ENCODE results near the gene SNRK. TPM values are rescaled to one million over a fixed set of nuclear protein-coding genes. Genes with fewer than 3 reads are reported as not detected.
A peak's percentile ranks its signal among the peaks of the same experiment; 100 is the strongest.

SNRK gene
- total RNA-seq, 1 experiment from 2014 or later = 53.3 TPM

GRCh38 chr3:43288366-43288765, 2.0 kb downstream of the SNRK start:
- peak; percentile 37 for DNase-seq
- peak overlapping the region; percentile 85 for H3K4me3 ChIP-seq (ENCODE audit: low read length)
- peaks cover 42% of the 10 kb centered on the region for H3K4me1 ChIP-seq (ENCODE audit: insufficient read depth, low read length)
- no TSS peak for BruUV-seq (replicated peaks)
- H3K9me2 ChIP-seq (replicated peaks; ENCODE audit: low read length) = no peaks in the 10 kb centered on the region
- CTCF ChIA-PET = no interaction called here
- no peak overlapping the region for H2AFZ ChIP-seq (ENCODE audit: low read length)
- POLR2A ChIA-PET (ENCODE audit: unreplicated experiment) = interaction anchor here (0.7 kb wide), 1 partner anchor 12 kb away, joined by 3 read pairs; no protein-coding TSS in a partner anchor
- intact Hi-C loops (cut with micrococcal nuclease) = loop anchor here (5.0 kb wide), 1 partner anchor 334 kb away; the partner anchor contains the start of gene ANO10
- H3K4me2 ChIP-seq (ENCODE audit: low read length) = peak overlapping the region; percentile 88
- no peaks in the 10 kb centered on the region for H3K9me3 ChIP-seq (ENCODE audit: low read length)
- no peaks in the 10 kb centered on the region for H3K27me3 ChIP-seq (ENCODE audit: low read length)
- no peak for ATAC-seq
- peaks cover 66% of the 10 kb centered on the region for H3K79me2 ChIP-seq (ENCODE audit: low read length)
- H3K27ac ChIP-seq (ENCODE audit: low read length) = peak overlapping the region; percentile 60
- peaks cover 62% of the 10 kb centered on the region for H4K20me1 ChIP-seq (ENCODE audit: low read length)
- H3K36me3 ChIP-seq (ENCODE audit: low read depth, low read length) = peaks cover 15% of the 10 kb centered on the region; the same call in 1 of the 2 replicates
- no peak for TF ChIP-seq EZH2 (IDR thresholded peaks at IDR 0.05; ENCODE audit: low read length, unreplicated experiment)
- TF ChIP-seq EZH2phosphoT487 (IDR thresholded peaks at IDR 0.05; ENCODE audit: borderline replicate concordance, low read length) = no peak
- TF ChIP-seq, protein P1, sequence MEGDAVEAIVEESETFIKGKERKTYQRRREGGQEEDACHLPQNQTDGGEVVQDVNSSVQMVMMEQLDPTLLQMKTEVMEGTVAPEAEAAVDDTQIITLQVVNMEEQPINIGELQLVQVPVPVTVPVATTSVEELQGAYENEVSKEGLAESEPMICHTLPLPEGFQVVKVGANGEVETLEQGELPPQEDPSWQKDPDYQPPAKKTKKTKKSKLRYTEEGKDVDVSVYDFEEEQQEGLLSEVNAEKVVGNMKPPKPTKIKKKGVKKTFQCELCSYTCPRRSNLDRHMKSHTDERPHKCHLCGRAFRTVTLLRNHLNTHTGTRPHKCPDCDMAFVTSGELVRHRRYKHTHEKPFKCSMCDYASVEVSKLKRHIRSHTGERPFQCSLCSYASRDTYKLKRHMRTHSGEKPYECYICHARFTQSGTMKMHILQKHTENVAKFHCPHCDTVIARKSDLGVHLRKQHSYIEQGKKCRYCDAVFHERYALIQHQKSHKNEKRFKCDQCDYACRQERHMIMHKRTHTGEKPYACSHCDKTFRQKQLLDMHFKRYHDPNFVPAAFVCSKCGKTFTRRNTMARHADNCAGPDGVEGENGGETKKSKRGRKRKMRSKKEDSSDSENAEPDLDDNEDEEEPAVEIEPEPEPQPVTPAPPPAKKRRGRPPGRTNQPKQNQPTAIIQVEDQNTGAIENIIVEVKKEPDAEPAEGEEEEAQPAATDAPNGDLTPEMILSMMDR (conservative IDR thresholded peaks at IDR 0.05; ENCODE audit: low read depth, low read length) = no peak
- H3K9ac ChIP-seq (ENCODE audit: low read length) = peak overlapping the region; percentile 92
- no peaks in the 10 kb centered on the region for H3F3A ChIP-seq (ENCODE audit: low read length, unreplicated experiment)

GRCh38 chr3:43288850-43289249, 2.5 kb downstream of the SNRK start:
- Histone ChIP-seq H2AFZ (ENCODE audit: low read length) (no peak overlapping the region), H3K9ac (ENCODE audit: low read length) (peak overlapping the region; percentile 92), H3K9me2 (replicated peaks; ENCODE audit: low read length) (no peaks in the 10 kb centered on the region), H3K4me1 (ENCODE audit: insufficient read depth, low read length) (peaks cover 42% of the 10 kb centered on the region), H3K4me2 (ENCODE audit: low read length) (peak overlapping the region; percentile 88), H3K79me2 (ENCODE audit: low read length) (peaks cover 70% of the 10 kb centered on the region), H3K36me3 (ENCODE audit: low read depth, low read length) (peaks cover 15% of the 10 kb centered on the region; the same call in 1 of the 2 replicates), H3K4me3 (ENCODE audit: low read length) (peak overlapping the region; percentile 85), H3K27me3 (ENCODE audit: low read length) (no peaks in the 10 kb centered on the region), H3K9me3 (ENCODE audit: low read length) (no peaks in the 10 kb centered on the region), H4K20me1 (ENCODE audit: low read length) (peaks cover 65% of the 10 kb centered on the region), H3F3A (ENCODE audit: low read length, unreplicated experiment) (no peaks in the 10 kb centered on the region), H3K27ac (ENCODE audit: low read length) (peak overlapping the region; percentile 60)
- no peak for ATAC-seq
- ChIA-PET CTCF (interaction anchor here (0.5 kb wide), 1 partner anchor 118 kb away, joined by 3 read pairs; no protein-coding TSS in a partner anchor), POLR2A (ENCODE audit: unreplicated experiment) (interaction anchor here (0.6 to 0.7 kb wide), 2 partner anchors 12 to 786 kb away, joined by 3 to 6 read pairs; partner anchors contain the start of gene VIPR1)
- TF ChIP-seq EZH2 (IDR thresholded peaks at IDR 0.05; ENCODE audit: low read length, unreplicated experiment) (no peak), EZH2phosphoT487 (IDR thresholded peaks at IDR 0.05; ENCODE audit: borderline replicate concordance, low read length) (no peak)
- TF ChIP-seq, protein P1 (conservative IDR thresholded peaks at IDR 0.05; ENCODE audit: low read depth, low read length) = no peak
- BruUV-seq (replicated peaks) = no TSS peak
- intact Hi-C loops (cut with micrococcal nuclease) = loop anchor here (5.0 kb wide), 1 partner anchor 333 kb away; the partner anchor contains the start of gene ANO10
- DNase-seq = no peak

GRCh38 chr3:43289401-43289800, 3.1 kb downstream of the SNRK start:
- ChIA-PET CTCF (interaction anchor here (0.5 kb wide), 1 partner anchor 118 kb away, joined by 3 read pairs; no protein-coding TSS in a partner anchor), POLR2A (ENCODE audit: unreplicated experiment) (interaction anchor here (0.6 to 1.0 kb wide), 3 partner anchors 11 to 787 kb away, joined by 3 to 8 read pairs (median 6); partner anchors contain the start of gene VIPR1)
- intact Hi-C loops (cut with micrococcal nuclease) = loop anchor here (5.0 kb wide), 1 partner anchor 333 kb away; the partner anchor contains the start of gene ANO10
- Histone ChIP-seq H3K9ac (ENCODE audit: low read length) (no peak overlapping the region), H2AFZ (ENCODE audit: low read length) (no peak overlapping the region), H3K9me2 (replicated peaks; ENCODE audit: low read length) (no peaks in the 10 kb centered on the region), H3K4me2 (ENCODE audit: low read length) (peak overlapping the region; percentile 88), H3K27me3 (ENCODE audit: low read length) (no peaks in the 10 kb centered on the region), H3K36me3 (ENCODE audit: low read depth, low read length) (peaks cover 15% of the 10 kb centered on the region; the same call in 1 of the 2 replicates), H4K20me1 (ENCODE audit: low read length) (peaks cover 71% of the 10 kb centered on the region), H3K9me3 (ENCODE audit: low read length) (no peaks in the 10 kb centered on the region), H3K27ac (ENCODE audit: low read length) (peak overlapping the region; percentile 60; the same call in 1 of the 2 replicates), H3K4me3 (ENCODE audit: low read length) (peak overlapping the region; percentile 85), H3F3A (ENCODE audit: low read length, unreplicated experiment) (no peaks in the 10 kb centered on the region), H3K4me1 (ENCODE audit: insufficient read depth, low read length) (peaks cover 42% of the 10 kb centered on the region), H3K79me2 (ENCODE audit: low read length) (peaks cover 76% of the 10 kb centered on the region)
- TF ChIP-seq EZH2 (IDR thresholded peaks at IDR 0.05; ENCODE audit: low read length, unreplicated experiment) = no peak
- TF ChIP-seq, protein P1 (conservative IDR thresholded peaks at IDR 0.05; ENCODE audit: low read depth, low read length) = no peak
- TF ChIP-seq EZH2phosphoT487 (IDR thresholded peaks at IDR 0.05; ENCODE audit: borderline replicate concordance, low read length) = no peak
- ATAC-seq = no peak
- DNase-seq = no peak
- BruUV-seq (replicated peaks) = no TSS peak
